WTC11 (cell line): ENCODE data around the gene ADGB. TPM values are rescaled to one million over a fixed set of nuclear protein-coding genes. Genes with fewer than 3 reads are reported as not detected.
A peak's percentile ranks its signal among the peaks of the same experiment; 100 is the strongest.

ENCODE experiments used
- ATAC-seq: fragments of 200-7000 bp; cut with Tn5 transposase; 2 replicates; pipeline ENCODE4 v1.10.0; 2021; ENCODE audit warnings: mild to moderate bottlenecking, moderate library complexity
- CTCF ChIA-PET: fragments of 300-600 bp; sonication (Branson Sonifier 250); formaldehyde crosslinking; loops from one replicate; lab custom pipeline; 2021; ENCODE audit warnings: antibody characterized with exemption; lab: Charles Lee
- POLR2A ChIA-PET: fragments of 350-600 bp; sonication (Branson Sonifier 250); formaldehyde crosslinking; loops from one replicate; lab custom pipeline; 2021; ENCODE audit warnings: antibody characterized with exemption; lab: Charles Lee
- DNase-seq: peaks from one replicate; pipeline ENCODE4 v3.0.0; 2021; ENCODE audit warnings: low spot score
- H3K27ac Mint-ChIP-seq: 2 replicates; pipeline ENCODE4 v1.8.0; 2021; ENCODE audit warnings: mixed read lengths
- H3K27me3 Mint-ChIP-seq: 2 replicates; pipeline ENCODE4 v1.8.0; 2021; ENCODE audit warnings: low read depth, mild to moderate bottlenecking, moderate library complexity, mixed read lengths
- H3K36me3 Mint-ChIP-seq: 2 replicates; pipeline ENCODE4 v1.8.0; 2021; ENCODE audit warnings: mixed read lengths
- H3K4me1 Mint-ChIP-seq: 2 replicates; pipeline ENCODE4 v1.8.0; 2022; ENCODE audit warnings: mixed read lengths
- H3K4me3 Mint-ChIP-seq: 2 replicates; pipeline ENCODE4 v1.8.0; 2021; ENCODE audit warnings: mild to moderate bottlenecking, moderate library complexity, mixed read lengths
- H3K9me3 Mint-ChIP-seq: 2 replicates; pipeline ENCODE4 v1.8.0; 2021; ENCODE audit warnings: mixed read lengths
- E2F4 ChIP-seq: sonication (generic); formaldehyde crosslinking; IDR thresholded peaks from 2 replicates; pipeline ENCODE4 v1.8.1; 2022; ENCODE audit warnings: low read depth, mild to moderate bottlenecking, moderate library complexity, missing genetic modification reagents, borderline replicate concordance
- ESRRA ChIP-seq: sonication (generic); formaldehyde crosslinking; IDR thresholded peaks from 2 replicates; pipeline ENCODE4 v1.8.1; 2022; ENCODE audit warnings: mild to moderate bottlenecking, missing genetic modification reagents, borderline replicate concordance
- FOXP4 ChIP-seq: sonication (generic); formaldehyde crosslinking; IDR thresholded peaks from 2 replicates; pipeline ENCODE4 v1.8.0; 2022; ENCODE audit warnings: mild to moderate bottlenecking, missing genetic modification reagents
- NFYB ChIP-seq: sonication (generic); formaldehyde crosslinking; conservative IDR thresholded peaks from 2 replicates; pipeline ENCODE4 v1.8.0; 2022; ENCODE audit warnings: low read depth, missing genetic modification reagents
- SOX15 ChIP-seq: fragments of 250-450 bp; sonication (Bioruptor Pico); IDR thresholded peaks from 2 replicates; pipeline ENCODE4 v1.9.0; 2021; ENCODE audit warnings: mild to moderate bottlenecking
- TEAD4 ChIP-seq: sonication (generic); formaldehyde crosslinking; IDR thresholded peaks from 2 replicates; pipeline ENCODE4 v1.8.0; 2022; ENCODE audit warnings: mild to moderate bottlenecking, missing genetic modification reagents
- TP53 ChIP-seq: sonication (generic); formaldehyde crosslinking; IDR thresholded peaks from 2 replicates; pipeline ENCODE4 v1.8.1; 2023; ENCODE audit warnings: mild to moderate bottlenecking, missing genetic modification reagents
- ZBTB43 ChIP-seq: sonication (generic); formaldehyde crosslinking; IDR thresholded peaks from 2 replicates; pipeline ENCODE4 v1.8.1; 2023; ENCODE audit warnings: mild to moderate bottlenecking, missing genetic modification reagents
- ZNF416 ChIP-seq: fragments of 250-450 bp; sonication (Bioruptor Pico); IDR thresholded peaks from 2 replicates; pipeline ENCODE4 v1.9.0; 2021; ENCODE audit warnings: mild to moderate bottlenecking, inconsistent platforms
- ZNF423 ChIP-seq: fragments of 250-450 bp; sonication (Bioruptor Pico); IDR thresholded peaks from 2 replicates; pipeline ENCODE4 v2.1.2; 2022; ENCODE audit warnings: mild to moderate bottlenecking, moderate library complexity
- total RNA-seq: library from RNA; stranded (reverse); gene quantifications from 3 replicates; pipeline ENCODE4 v1.2.3, GENCODE V29; 2021
- TF ChIP-seq, protein P1 (sequence below): sonication (generic); formaldehyde crosslinking; IDR thresholded peaks from 2 replicates; pipeline ENCODE4 v1.8.1; 2023; ENCODE audit warnings: mild to moderate bottlenecking, missing genetic modification reagents
- TF ChIP-seq, protein P2 (sequence below): sonication (generic); formaldehyde crosslinking; IDR thresholded peaks from 2 replicates; pipeline ENCODE4 v1.8.1; 2022; ENCODE audit warnings: mild to moderate bottlenecking, moderate library complexity, missing genetic modification reagents
- TF ChIP-seq, protein P3 (sequence below): fragments of 250-450 bp; sonication (Bioruptor Pico); IDR thresholded peaks from 2 replicates; pipeline ENCODE4 v1.9.0; 2021; ENCODE audit warnings: mild to moderate bottlenecking

The ADGB gene
- total RNA-seq, 1 experiment from 2014 or later, result not detected

GRCh38 chr6:146827216-146827928 is 228.6 kb downstream of the ADGB start (continued):
- TF ChIP-seq, protein P1, sequence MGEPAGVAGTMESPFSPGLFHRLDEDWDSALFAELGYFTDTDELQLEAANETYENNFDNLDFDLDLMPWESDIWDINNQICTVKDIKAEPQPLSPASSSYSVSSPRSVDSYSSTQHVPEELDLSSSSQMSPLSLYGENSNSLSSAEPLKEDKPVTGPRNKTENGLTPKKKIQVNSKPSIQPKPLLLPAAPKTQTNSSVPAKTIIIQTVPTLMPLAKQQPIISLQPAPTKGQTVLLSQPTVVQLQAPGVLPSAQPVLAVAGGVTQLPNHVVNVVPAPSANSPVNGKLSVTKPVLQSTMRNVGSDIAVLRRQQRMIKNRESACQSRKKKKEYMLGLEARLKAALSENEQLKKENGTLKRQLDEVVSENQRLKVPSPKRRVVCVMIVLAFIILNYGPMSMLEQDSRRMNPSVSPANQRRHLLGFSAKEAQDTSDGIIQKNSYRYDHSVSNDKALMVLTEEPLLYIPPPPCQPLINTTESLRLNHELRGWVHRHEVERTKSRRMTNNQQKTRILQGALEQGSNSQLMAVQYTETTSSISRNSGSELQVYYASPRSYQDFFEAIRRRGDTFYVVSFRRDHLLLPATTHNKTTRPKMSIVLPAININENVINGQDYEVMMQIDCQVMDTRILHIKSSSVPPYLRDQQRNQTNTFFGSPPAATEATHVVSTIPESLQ (CRISPR knock-in tag), result no peak
- TF ChIP-seq ZNF416 (CRISPR knock-in tag) (no peak), E2F4 (CRISPR knock-in tag) (no peak), ZNF423 (no peak), SOX15 (CRISPR knock-in tag) (no peak), ZBTB43 (CRISPR knock-in tag) (no peak)
- TF ChIP-seq, protein P2, sequence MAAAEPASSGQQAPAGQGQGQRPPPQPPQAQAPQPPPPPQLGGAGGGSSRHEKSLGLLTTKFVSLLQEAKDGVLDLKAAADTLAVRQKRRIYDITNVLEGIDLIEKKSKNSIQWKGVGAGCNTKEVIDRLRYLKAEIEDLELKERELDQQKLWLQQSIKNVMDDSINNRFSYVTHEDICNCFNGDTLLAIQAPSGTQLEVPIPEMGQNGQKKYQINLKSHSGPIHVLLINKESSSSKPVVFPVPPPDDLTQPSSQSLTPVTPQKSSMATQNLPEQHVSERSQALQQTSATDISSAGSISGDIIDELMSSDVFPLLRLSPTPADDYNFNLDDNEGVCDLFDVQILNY (CRISPR knock-in tag), result no peak

- Mint-ChIP-seq H3K27ac (peak overlapping the region; percentile 63), H3K4me3 (0 out of 2 replicates have a peak overlapping the region, but pooled peaks have one; percentile 2), H3K4me1 (peaks cover 62% of the 10 kb centered on the region), H3K9me3 (peaks cover 28% of the 10 kb centered on the region), H3K36me3 (peaks cover 4% of the 10 kb centered on the region; the same call in 1 of the 2 replicates), H3K27me3 (no peaks in the 10 kb centered on the region)
- ATAC-seq (peak; percentile 65), DNase-seq (no peak)
- ChIA-PET POLR2A (no interaction called here), CTCF (no interaction called here)
- TF ChIP-seq NFYB (CRISPR knock-in tag) (no peak), TEAD4 (no peak), TP53 (CRISPR knock-in tag) (no peak), ESRRA (no peak), FOXP4 (no peak)
- TF ChIP-seq, protein P1 (CRISPR knock-in tag), result no peak
- TF ChIP-seq, protein P3, sequence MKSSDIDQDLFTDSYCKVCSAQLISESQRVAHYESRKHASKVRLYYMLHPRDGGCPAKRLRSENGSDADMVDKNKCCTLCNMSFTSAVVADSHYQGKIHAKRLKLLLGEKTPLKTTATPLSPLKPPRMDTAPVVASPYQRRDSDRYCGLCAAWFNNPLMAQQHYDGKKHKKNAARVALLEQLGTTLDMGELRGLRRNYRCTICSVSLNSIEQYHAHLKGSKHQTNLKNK, result no peak
Observed at GRCh38 chr6:146829792-146830565, 231.2 kb downstream of the ADGB start.
